ENCODE results near the gene C10orf67.

Gene C10orf67

GRCh38 chr10:23172429-23173213, 172.0 kb downstream of the C10orf67 start:
- DNase-seq (ENCODE audit: low read depth), result no peak
- H3K4me3 ChIP-seq (ENCODE audit: low read depth, low read length), result no peak overlapping the region
- TF ChIP-seq, protein P1, sequence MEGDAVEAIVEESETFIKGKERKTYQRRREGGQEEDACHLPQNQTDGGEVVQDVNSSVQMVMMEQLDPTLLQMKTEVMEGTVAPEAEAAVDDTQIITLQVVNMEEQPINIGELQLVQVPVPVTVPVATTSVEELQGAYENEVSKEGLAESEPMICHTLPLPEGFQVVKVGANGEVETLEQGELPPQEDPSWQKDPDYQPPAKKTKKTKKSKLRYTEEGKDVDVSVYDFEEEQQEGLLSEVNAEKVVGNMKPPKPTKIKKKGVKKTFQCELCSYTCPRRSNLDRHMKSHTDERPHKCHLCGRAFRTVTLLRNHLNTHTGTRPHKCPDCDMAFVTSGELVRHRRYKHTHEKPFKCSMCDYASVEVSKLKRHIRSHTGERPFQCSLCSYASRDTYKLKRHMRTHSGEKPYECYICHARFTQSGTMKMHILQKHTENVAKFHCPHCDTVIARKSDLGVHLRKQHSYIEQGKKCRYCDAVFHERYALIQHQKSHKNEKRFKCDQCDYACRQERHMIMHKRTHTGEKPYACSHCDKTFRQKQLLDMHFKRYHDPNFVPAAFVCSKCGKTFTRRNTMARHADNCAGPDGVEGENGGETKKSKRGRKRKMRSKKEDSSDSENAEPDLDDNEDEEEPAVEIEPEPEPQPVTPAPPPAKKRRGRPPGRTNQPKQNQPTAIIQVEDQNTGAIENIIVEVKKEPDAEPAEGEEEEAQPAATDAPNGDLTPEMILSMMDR (IDR thresholded peaks at IDR 0.05; ENCODE audit: low read depth, low read length, missing control alignments), result no peak

DNA sequence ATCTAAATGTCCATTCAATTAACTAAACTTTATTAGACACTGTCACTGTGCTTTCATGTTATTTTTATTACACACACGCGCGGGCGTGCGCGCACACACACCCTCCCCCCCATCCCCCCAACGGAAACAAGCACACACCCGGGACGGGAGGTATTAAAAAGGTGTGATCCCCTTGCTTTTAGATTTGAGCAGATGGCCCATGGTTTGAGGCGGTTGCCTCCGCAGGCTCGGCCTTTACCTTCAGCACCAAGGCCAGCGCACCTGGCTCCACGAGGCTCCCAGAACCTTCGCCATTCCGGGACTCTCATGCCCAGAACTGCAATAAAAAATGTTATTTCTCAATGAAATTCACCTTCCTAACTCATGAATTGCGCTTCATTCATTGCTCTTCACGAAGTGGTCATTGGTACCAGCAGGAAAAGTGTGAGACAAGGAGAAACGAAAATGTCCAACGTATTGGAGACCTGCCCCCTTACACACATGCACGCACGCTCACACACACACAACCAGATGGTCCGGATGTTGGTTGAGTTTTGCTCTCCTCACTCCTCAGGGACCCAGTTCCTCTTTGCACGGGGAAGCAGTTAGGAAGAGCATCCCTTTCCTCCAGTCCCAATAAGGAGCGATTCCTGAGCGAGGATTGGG, 173.2 kb downstream of the C10orf67 start:
- TF ChIP-seq, protein P1 (IDR thresholded peaks at IDR 0.05; ENCODE audit: low read depth, low read length, missing control alignments), result no peak
- H3K4me3 ChIP-seq (ENCODE audit: low read depth, low read length), result no peak overlapping the region
- no peak for DNase-seq (ENCODE audit: low read depth)

DNA sequence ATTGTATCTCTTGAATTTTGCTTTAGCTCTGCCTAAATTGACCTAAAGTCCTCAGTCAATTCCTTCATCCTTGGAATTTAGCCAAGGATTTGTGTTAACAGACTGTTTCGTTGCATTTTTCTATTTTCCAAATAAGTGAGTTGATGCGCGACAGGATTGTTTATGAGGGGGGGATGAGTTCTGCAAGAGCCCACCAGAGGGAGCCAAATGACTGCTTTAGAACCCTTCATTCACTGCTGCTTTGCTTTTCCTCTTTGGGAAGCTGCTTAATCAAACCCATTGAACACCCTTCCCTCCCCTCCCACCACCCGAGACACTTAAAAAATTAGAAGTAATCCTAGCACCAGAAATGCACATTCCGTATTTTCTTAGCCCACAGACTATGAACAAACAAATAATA, 186.2 kb downstream of the C10orf67 start:
- H3K4me3 ChIP-seq (ENCODE audit: low read depth, low read length), result no peak overlapping the region; the same call in 1 of the 2 replicates
- peak; percentile 36 for DNase-seq (ENCODE audit: low read depth)
- TF ChIP-seq, protein P1 (IDR thresholded peaks at IDR 0.05; ENCODE audit: low read depth, low read length, missing control alignments), result peak; percentile 87

DNA sequence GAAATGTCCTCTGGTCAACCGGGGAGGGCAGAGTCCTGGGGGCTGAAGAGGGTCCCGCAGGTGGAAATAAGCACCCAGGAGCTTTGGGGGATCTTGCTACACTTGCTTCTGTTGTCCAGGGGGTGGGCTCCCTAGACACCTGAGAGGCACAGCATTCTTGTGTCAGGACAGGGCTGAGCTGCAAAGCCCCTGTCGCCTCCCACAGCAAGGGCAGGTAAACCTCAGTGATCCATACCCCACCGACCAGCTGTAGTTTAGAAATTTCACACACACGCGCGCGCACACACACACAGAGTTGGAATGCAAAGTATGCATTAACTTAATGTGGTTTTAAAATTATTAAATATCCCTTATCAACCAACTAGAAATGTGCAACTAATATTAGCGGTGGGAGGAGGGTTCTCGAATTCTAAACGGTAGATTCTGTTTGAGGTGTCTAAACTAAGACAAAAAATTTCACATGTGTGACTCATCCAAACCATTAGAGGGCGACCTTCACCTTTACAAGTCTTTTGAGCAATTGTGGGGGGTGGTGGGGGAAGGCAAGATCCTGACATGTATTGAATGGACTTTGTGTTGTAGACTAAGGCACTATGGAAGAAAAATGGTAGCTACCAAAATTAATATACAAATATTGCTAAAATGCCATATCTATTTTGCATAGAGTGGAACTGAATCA, 186.8 kb downstream of the C10orf67 start:
- TF ChIP-seq, protein P1 (IDR thresholded peaks at IDR 0.05; ENCODE audit: low read depth, low read length, missing control alignments), result peak; percentile 49
- H3K4me3 ChIP-seq (ENCODE audit: low read depth, low read length), result no peak overlapping the region; the same call in 1 of the 2 replicates
- DNase-seq (ENCODE audit: low read depth), result peak; percentile 40

DNA sequence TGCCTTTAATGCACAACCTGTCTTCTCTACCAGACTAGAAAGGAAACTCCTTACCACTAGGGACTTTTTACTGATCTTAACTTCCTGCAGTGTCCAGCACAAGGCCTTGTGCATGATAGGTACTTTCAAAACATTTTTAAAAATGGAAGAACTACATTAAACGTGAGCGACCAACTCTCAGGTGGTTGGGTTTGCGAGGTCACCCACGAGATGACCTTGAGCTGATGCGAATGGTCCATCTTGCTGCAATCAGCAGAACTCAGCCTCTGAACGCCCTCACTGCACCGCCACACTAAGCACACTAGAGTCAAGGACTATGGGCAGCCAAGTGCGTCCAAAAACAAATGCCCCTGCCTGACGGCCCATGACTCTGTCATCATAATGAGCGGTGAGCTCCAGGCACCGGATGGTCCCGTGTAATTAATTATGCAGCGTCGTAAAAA, 187.3 kb downstream of the C10orf67 start:
- DNase-seq (ENCODE audit: low read depth), result peak; percentile 12
- H3K4me3 ChIP-seq (ENCODE audit: low read depth, low read length), result no peak overlapping the region; the same call in 1 of the 2 replicates
- TF ChIP-seq, protein P1 (IDR thresholded peaks at IDR 0.05; ENCODE audit: low read depth, low read length, missing control alignments), result no peak

DNA sequence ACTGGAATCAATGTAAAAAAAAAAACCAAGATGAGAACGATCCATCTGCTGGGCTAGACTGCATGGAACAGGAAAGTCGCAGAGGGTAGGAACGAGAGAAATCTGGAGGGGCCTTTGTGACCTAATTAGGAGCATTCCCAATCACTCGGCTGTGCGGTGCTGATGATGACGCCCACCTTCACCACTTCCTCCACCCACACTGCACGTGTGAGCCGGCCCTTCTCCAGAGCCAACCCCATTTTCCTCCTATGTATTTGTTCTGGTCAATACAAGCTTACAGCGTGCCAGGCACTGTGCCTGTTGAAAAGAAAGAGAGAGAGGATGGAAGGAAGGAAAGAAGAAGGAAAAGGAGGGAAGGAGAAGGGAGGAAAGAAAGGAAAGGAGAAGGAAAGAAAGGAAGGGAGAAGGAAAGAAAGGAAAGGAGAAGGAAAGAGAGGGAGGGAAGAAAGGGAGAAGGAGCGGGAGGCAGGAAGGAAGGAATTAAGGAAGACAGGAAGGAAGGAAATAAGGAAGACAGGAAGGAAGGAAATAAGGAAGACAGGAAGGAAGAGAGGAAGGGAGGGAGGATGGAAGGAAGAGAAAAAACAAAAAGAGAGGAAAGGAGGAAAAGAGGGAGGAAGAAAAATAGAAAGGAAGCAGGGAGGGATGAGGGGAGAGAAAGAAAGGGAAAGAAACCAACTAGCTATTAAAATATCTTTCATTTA, 188.0 kb downstream of the C10orf67 start:
- DNase-seq (ENCODE audit: low read depth), result no peak

More for the DNA sequence above, 188.0 kb downstream of the C10orf67 start:
- no peak overlapping the region for H3K4me3 ChIP-seq (ENCODE audit: low read depth, low read length)
- TF ChIP-seq, protein P1 (IDR thresholded peaks at IDR 0.05; ENCODE audit: low read depth, low read length, missing control alignments), result no peak
